GM21717 (cell line): ENCODE data around the gene MEGF10.
A peak's percentile ranks its signal among the peaks of the same experiment; 100 is the strongest.

Source experiments
- ATAC-seq: cut with Tn5 transposase; IDR thresholded peaks from one replicate; pipeline ENCODE4 v1.9.1; 2021; ENCODE audit warnings: mild to moderate bottlenecking, moderate library complexity; ENCODE audit not compliant: unreplicated experiment

The MEGF10 gene

GRCh38 chr5:127409246-127409917, 118.8 kb downstream of the MEGF10 start:
- no peak for ATAC-seq

GRCh38 chr5:127409921-127410675, 119.5 kb downstream of the MEGF10 start:
- ATAC-seq, result no peak

- ATAC-seq, result peak; percentile 73
Measured at GRCh38 chr5:127410959-127411358, 120.4 kb downstream of the MEGF10 start.

GRCh38 chr5:127411381-127411780, 120.8 kb downstream of the MEGF10 start:
- ATAC-seq, result no peak

- ATAC-seq, result no peak
Measured at GRCh38 chr5:127412698-127413097, 122.1 kb downstream of the MEGF10 start.

- no peak for ATAC-seq
Measured at GRCh38 chr5:127415034-127415433, 124.4 kb downstream of the MEGF10 start.

- ATAC-seq, result no peak
Measured at GRCh38 chr5:127416906-127417305, 126.3 kb downstream of the MEGF10 start.

GRCh38 chr5:127417528-127417927, 126.9 kb downstream of the MEGF10 start:
- ATAC-seq, result no peak

GRCh38 chr5:127418367-127418766, 127.8 kb downstream of the MEGF10 start:
- no peak for ATAC-seq

- ATAC-seq, result no peak
Measured at GRCh38 chr5:127418974-127419682, 128.5 kb downstream of the MEGF10 start.

GRCh38 chr5:127419683-127420257, 129.2 kb downstream of the MEGF10 start:
- no peak for ATAC-seq

GRCh38 chr5:127420758-127421157, 130.2 kb downstream of the MEGF10 start:
- ATAC-seq, result no peak

- no peak for ATAC-seq
Measured at GRCh38 chr5:127421471-127421870, 130.9 kb downstream of the MEGF10 start.

- peak; percentile 80 for ATAC-seq
Measured at GRCh38 chr5:127423173-127423798, 132.7 kb downstream of the MEGF10 start.

GRCh38 chr5:127425037-127425436, 134.4 kb downstream of the MEGF10 start:
- ATAC-seq, result no peak

GRCh38 chr5:127425868-127426267, 135.3 kb downstream of the MEGF10 start:
- no peak for ATAC-seq

GRCh38 chr5:127426661-127427060, 136.1 kb downstream of the MEGF10 start:
- ATAC-seq, result no peak

GRCh38 chr5:127428276-127428675, 137.7 kb downstream of the MEGF10 start:
- ATAC-seq, result no peak

- no peak for ATAC-seq
Measured at GRCh38 chr5:127428748-127429147, 138.2 kb downstream of the MEGF10 start.

- ATAC-seq, result no peak
Measured at GRCh38 chr5:127429928-127430327, 139.3 kb downstream of the MEGF10 start.

- no peak for ATAC-seq
Measured at GRCh38 chr5:127430627-127431026, 140.0 kb downstream of the MEGF10 start.
